Pancreas (tissue), 10 donors: ENCODE results near the gene SULT1A1. TPM values are rescaled to one million over a fixed set of nuclear protein-coding genes. Genes with fewer than 3 reads are reported as not detected.
"Not testable (repeated sequence)": the region's sequence is repeated elsewhere in the genome, so short reads cannot be mapped to it uniquely, and the experiment has no call there.

Experiments
- ATAC-seq, 4 donors: fragments of 200-7000 bp; cut with Tn5 transposase; one replicate each; pipeline versions ENCODE4 v1.8.0 to v1.9.1; 2020; ENCODE audit warnings: mild to moderate bottlenecking in 4 of 4, moderate library complexity in 4 of 4
- DNase-seq, 6 donors: peaks; one replicate each; pipeline ENCODE4 v3.0.0-alpha.2; 2020
- FAIRE-seq: peaks from 2 replicates; lab custom pipeline; 2012; peaks lifted over from hg19 to GRCh38; lab: Jason Lieb, UNC
- H3K27ac ChIP-seq, 4 donors: fragments of 200-600 bp; sonication (generic); 1 replicate in 3 of 4; 2 replicates in 1 of 4; pipeline versions ENCODE4 v1.5.0 to v1.8.0; 2020
- H3K27me3 ChIP-seq, 4 donors: fragments of 200-600 bp; one replicate each; pipeline ENCODE4 v1.8.0; 2021
- H3K36me3 ChIP-seq, 3 donors: fragments of 200-600 bp; sonication (generic) in 1 of 3; one replicate each; pipeline versions ENCODE4 v1.5.0 to v1.8.0; 2020 to 2021
- H3K4me1 ChIP-seq, 3 donors: fragments of 200-600 bp; one replicate each; pipeline ENCODE4 v1.8.0; 2021
- H3K4me3 ChIP-seq, 4 donors: fragments of 200-600 bp; sonication (generic) in 2 of 4; one replicate each; pipeline versions ENCODE4 v1.5.0 to v1.8.0; 2020 to 2021
- H3K9me3 ChIP-seq, 4 donors: fragments of 200-600 bp; one replicate each; pipeline ENCODE4 v1.8.0; 2021
- CTCF ChIP-seq, 4 donors: fragments of 200-600 bp; sonication (generic) in 3 of 4; IDR thresholded peaks; one replicate each; pipeline versions ENCODE4 v1.5.0 to v1.8.0; 2021; ENCODE audit warnings: antibody characterized with exemption in 4 of 4
- WGBS, 2 donors: extraction: QIAGEN DNeasy Blood & Tissue Kit; methylation state at CpG; one replicate each; pipeline ENCODE4 v1.1.7; 2013; 5-methylcytosine and 5-hydroxymethylcytosine counted together
- intact Hi-C, 3 donors: fragments of 100-400 bp; cut with DNase I; formaldehyde crosslinking; loops; one replicate each; pipeline versions ENCODE4 v1.11.1 to v1.14.2; 2022
- polyA plus RNA-seq, 2 donors: library from polyadenylated mRNA; stranded (reverse); fragments of 200-250 nt; gene quantifications; one replicate each; pipeline ENCODE4 v1.2.3, GENCODE V29; 2013
- total RNA-seq, 6 donors: library from RNA; stranded (reverse); fragmentation: NEBNext Ultra II Directional in 4 of 6; extraction: Animal tissue kit (Norgen Biotek cat#: 25700) in 4 of 6; gene quantifications; one replicate each; pipeline versions ENCODE4 v1.2.1 to v1.2.4, GENCODE V29; 2021 to 2023
- donor health status: healthy with polysubstance abuse.
- donor health status: DM: no; HTN: no; CAD: no; lungs with moderate emphysema.
- donor health status: DM: no; HTN: no; CAD: no.
- donor health status: control.
- donor health status: control.
- donor health status: Bipolar disorder and iron deficiency.
- donor health status: DM: yes; HTN: yes; CAD: no.
- donor health status: DM: no; HTN: no; CAD: no.
- donor health status: DM: no; HTN: no; CAD: no.
- donor health status: DM: yes; HTN: yes; CAD: no.

The SULT1A1 gene
- total and polyA plus RNA-seq, 8 donors: 5.7 to 46.7 (median 12.2) TPM

GRCh38 chr16:28612359-28613280 is 2.8 kb upstream of the SULT1A1 start:
- WGBS, 2 donors: no CpG with 5 or more reads among the region's 17 CpGs
- peaks cover 7 to 16% (median 15%) of the 10 kb centered on the region in 3 donors for H3K4me1 ChIP-seq
- H3K9me3 ChIP-seq, H3K36me3 ChIP-seq, H3K27me3 ChIP-seq, intact Hi-C loops, H3K4me3 ChIP-seq, H3K27ac ChIP-seq, DNase-seq, FAIRE-seq: not testable (repeated sequence)
- ATAC-seq: peak in 3 of 4 donors; percentile 4 to 14 (median 13)

GRCh38 chr16:28610595-28611191 is 849 bp upstream of the SULT1A1 start:
- H3K27ac ChIP-seq: peak overlapping the region; percentile 37 to 65 (median 52)
- H3K4me3 ChIP-seq: peak overlapping the region in 1 of 4 donors; percentile 34
- 44 to 51% methylated on average over 10 of the region's 10 CpGs for WGBS, 2 donors
- peaks cover 7 to 16% (median 15%) of the 10 kb centered on the region in 3 donors for H3K4me1 ChIP-seq
- peak in 1 of 6 donors; percentile 30 for DNase-seq
- no peaks in the 10 kb centered on the region for H3K9me3 ChIP-seq
- no peak for FAIRE-seq
- H3K27me3 ChIP-seq: no peaks in the 10 kb centered on the region
- no peaks in the 10 kb centered on the region for H3K36me3 ChIP-seq
- intact Hi-C loops: no loop called here
- no peak for ATAC-seq
- TF ChIP-seq CTCF (IDR thresholded peaks at IDR 0.05): no peak

GRCh38 chr16:28608867-28609596 is 812 bp downstream of the SULT1A1 start:
- H3K9me3 ChIP-seq, intact Hi-C loops, FAIRE-seq, H3K36me3 ChIP-seq, H3K27me3 ChIP-seq: not testable (repeated sequence)
- WGBS, 2 donors: 68 to 69% methylated on average over 10 of the region's 11 CpGs
- peak in 3 of 6 donors; percentile 40 to 86 (median 57) for DNase-seq
- Histone ChIP-seq H3K27ac (peak overlapping the region; percentile 42 to 65 (median 52)), H3K4me3 (peak overlapping the region in 1 of 4 donors; percentile 34), H3K4me1 (peaks cover 7 to 16% (median 15%) of the 10 kb centered on the region in 3 donors)
- peak in 3 of 4 donors; percentile 2 to 16 (median 6) for ATAC-seq

- H3K27ac ChIP-seq, intact Hi-C loops, H3K27me3 ChIP-seq, ATAC-seq, H3K9me3 ChIP-seq, H3K4me3 ChIP-seq, FAIRE-seq, H3K36me3 ChIP-seq: not testable (repeated sequence)
- H3K4me1 ChIP-seq: peaks cover 7 to 16% (median 15%) of the 10 kb centered on the region in 3 donors
- WGBS, 2 donors: 90 to 97% methylated on average over 6 of the region's 7 CpGs
- DNase-seq: peak in 2 of 6 donors; percentile 44 to 78
Measured at GRCh38 chr16:28608496-28608808, 1.4 kb downstream of the SULT1A1 start.

- ATAC-seq, H3K27ac ChIP-seq, FAIRE-seq, H3K36me3 ChIP-seq, H3K27me3 ChIP-seq, intact Hi-C loops, H3K9me3 ChIP-seq, H3K4me3 ChIP-seq: not testable (repeated sequence)
- H3K4me1 ChIP-seq: peaks cover 7 to 16% (median 15%) of the 10 kb centered on the region in 3 donors
- 87 to 94% methylated on average over 10 of the region's 10 CpGs for WGBS, 2 donors
- peak in 1 of 6 donors; percentile 13 for DNase-seq
Measured at GRCh38 chr16:28607681-28608495, 2.0 kb downstream of the SULT1A1 start.

GRCh38 chr16:28607116-28607623 is 2.7 kb downstream of the SULT1A1 start:
- Histone ChIP-seq H3K36me3 (no peaks in the 10 kb centered on the region), H3K9me3 (no peaks in the 10 kb centered on the region), H3K27me3 (no peaks in the 10 kb centered on the region), H3K27ac (no peak overlapping the region), H3K4me1 (peaks cover 7 to 16% (median 15%) of the 10 kb centered on the region in 3 donors), H3K4me3 (no peak overlapping the region)
- no peak for TF ChIP-seq CTCF (IDR thresholded peaks at IDR 0.05)
- DNase-seq (peak in 1 of 6 donors; percentile 2), ATAC-seq (no peak), FAIRE-seq (no peak)
- intact Hi-C loops: no loop called here
- WGBS, 2 donors: 95 to 97% methylated on average over 9 of the region's 9 CpGs
